Anterior cingulate cortex (tissue), 58 donors: ENCODE measurements around the gene SUFU.
"Not testable (repeated sequence)": the region's sequence is repeated elsewhere in the genome, so short reads cannot be mapped to it uniquely, and the experiment has no call there.

Source experiments
- DNase-seq, 58 donors: peaks; one replicate each; lab custom pipeline; 2025; lab: John Stamatoyannopoulos, UW

The SUFU gene

DNA sequence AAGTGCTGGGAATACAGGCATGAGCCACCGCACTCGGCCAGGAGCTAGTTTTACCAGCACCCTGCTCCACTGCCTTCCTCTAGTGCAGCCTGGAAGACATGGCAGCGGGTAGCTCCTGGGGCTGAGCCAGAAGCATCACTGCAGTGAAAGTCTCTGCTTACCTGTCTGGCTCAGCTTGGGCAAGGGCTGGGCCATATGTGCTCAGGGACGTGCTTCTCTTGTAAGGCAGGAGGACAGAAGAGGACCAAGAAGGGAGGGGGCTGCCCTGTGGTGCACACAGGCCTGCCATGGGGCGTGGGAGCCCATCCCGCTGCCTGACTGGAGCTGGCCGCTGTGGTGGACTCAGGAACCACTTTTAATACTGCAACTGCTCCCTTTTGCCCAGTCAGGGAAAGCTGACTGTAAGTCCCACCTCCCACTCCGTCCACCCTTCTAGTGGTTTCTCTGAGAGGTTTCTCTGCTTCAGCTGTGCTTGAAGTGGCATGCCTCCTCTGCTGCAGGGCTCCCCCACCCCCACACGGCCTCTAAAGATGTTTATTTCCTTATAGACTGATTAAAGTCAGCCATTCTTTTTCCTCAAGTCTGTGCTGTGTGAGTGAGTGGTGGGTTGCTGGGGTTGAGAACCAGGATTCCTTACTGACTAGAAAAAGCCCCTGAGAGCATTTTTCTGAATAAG, 27.2 kb upstream of the SUFU start:
- no peak for DNase-seq

DNA sequence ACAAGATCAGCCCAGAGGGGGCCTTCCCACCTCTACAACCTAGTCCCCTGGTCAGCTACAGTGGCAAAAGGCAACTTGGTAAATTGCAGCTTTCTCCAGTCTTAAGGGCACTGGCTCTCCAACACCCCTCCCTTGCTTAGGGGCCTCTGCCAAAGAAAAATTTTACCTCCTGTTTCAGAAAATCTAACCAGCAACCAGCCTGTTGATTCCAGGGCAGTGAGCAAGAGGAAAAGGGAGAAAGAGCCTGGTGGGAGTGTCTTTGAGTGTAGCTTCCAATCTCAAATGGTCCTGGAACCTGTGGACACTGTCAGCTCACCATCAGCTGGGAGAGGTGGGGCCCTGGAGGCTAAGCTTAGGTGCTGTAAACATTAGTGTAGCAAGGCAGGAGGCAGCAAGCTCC, 24.1 kb upstream of the SUFU start:
- no peak for DNase-seq

DNA sequence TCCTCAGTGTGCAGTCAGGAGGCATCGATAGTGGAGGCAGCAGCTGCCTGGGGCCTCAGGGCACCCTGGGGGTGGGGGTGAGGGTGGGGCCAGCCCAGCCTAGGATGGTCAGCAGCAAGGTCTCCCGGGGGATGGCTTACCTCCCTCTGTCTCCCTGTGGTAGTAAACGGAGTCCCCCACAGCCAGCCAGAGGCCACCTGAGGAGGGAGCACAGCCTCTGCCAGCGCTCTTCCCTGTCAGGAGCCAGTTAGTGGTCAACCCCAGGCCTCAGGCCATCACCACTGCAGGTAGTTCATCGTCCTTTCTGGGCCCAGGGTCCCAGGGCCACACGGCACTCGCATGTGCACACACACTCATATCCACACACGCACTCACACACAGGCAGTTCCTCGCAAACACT, 23.4 kb upstream of the SUFU start:
- DNase-seq: no peak

DNA sequence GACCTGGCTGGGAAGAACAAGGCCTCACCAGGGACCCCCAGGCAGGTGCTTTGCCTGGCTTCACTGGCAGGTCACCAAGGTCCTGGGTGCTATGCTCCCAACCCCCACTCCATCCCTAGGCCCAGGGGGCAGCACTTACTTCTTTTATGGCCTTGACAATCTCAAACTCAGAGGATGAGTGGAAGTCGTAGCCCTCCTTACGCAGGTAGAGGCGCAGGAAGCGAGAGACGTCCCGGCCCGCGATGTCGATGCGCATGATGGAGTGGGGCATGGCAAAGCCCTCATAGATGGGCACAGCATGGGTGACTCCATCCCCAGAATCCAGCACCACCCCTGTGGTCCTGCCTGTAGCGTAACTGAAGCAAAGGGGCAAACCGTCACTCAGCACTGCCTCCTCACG, 19.8 kb upstream of the SUFU start:
- DNase-seq: no peak

DNA sequence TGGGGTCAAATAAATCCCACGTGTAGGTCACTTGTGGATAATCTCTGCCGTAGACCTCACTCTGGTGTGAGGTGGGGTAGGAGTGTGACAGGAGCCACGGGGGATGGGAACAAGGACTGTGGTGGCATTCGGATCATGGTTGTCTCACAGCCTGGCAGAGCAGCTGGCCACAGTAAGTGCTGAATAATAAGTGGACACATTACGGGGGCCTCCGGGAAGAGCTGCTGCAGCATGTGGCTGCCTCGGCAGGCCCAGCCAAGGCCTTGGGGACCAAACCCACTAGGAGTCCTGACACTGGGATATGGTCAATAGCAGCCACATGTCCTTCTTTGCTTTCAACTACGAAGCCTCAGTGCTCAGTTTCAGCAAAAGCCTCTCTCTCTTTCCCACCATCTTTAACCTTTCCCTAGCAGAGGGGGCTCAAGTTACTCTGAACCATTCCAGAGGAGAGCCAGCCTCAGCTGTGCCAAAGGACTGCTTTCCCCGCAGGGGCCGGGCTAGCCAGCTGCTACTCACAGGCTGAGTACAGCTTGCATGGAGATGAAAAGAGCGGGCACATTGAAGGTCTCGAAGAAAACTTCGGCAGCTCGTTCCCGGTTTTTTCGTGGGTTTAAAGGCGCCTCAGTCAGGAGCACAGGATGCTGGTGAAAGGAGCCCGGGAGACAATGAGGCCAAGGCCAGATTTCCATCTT, 18.5 kb upstream of the SUFU start:
- peak in 1 of 58 donors; percentile 40 for DNase-seq

DNA sequence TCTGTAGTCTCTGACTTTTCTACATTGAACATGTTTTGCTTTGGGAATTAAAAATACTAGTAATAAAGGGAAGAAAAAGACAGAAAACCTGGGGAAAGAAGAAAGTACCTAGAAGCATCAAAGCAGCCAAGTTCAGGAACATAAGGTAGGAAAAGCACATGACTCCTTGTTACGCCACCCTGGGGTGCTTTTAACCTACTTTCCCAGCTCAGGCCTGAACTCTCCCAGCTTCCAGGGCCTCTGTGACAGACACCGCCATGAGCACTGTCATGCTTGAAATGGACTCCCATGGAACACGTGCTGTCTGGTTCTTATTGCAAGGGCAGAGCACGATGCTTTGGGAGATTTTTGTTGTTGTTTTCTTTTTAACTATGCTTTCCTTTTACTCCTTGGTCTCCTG, 12.6 kb upstream of the SUFU start:
- no peak for DNase-seq

DNA sequence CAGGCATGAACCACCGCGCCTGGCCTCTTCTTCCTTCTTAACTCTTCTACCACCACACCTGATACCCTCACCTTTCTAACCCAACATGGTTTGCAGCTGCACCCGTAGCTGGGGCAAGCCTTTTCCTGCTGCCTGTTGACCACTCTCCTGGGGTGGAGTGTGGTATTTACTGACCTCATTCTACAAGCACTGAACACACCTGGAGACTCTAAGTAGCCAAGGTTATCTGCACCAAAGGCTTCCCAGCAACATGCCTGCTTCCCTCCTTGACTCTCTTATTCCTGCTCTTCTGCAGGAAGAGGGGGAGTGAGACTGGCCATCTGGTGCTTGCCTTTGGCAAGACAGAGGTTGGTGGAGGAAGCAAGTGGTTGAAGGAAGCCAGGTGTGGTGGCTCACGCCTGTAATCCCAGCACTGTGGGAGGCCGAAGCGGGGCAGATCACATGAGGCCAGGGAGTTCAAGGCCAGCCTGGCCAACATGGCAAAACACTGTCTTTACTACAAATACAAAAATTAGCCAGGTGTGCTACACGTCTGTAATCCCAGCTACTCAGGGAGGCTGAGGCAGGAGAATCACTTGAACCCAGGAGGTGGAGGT, 11.3 kb upstream of the SUFU start:
- DNase-seq: no peak

DNA sequence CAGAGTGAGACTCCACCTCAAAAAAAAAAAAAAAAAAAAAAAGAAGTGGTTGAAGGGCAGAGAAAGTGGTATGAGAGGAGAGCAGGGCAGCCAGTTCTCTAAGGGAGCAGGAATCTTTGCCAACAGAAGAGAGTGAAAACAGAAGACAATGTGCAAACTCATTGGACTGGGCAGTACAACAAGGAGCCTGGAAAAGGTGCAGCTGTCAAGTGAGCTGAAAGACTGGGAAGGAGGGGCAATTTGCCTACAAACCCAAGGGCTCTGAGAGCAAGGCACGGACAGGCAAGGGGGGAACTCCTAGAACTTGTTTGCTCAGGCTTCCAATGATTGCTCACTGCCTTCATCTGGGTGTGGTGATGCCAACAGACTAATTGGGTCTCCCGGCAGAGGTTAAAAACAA, 10.8 kb upstream of the SUFU start:
- DNase-seq: peak in 26 of 58 donors; percentile 2 to 75 (median 33)

DNA sequence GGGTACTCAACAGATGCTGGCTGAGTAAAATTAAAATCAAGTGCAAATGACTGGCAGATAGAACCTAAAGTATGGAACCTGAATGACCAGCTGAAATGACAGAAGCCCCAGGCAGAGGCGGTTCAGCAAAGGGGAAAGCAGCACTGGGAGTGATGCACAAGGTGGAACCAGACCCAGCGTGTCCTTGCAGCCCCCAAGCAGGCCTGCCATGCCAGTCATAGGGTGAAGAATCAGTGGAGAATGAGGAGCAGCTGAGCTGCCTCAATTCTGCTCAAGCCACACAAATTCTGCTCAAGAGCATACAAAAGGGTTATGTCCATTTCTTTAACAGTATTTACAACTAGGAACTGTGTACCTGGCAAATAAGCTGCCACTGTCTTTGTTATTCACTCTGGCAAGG, 10.0 kb upstream of the SUFU start:
- no peak for DNase-seq

DNA sequence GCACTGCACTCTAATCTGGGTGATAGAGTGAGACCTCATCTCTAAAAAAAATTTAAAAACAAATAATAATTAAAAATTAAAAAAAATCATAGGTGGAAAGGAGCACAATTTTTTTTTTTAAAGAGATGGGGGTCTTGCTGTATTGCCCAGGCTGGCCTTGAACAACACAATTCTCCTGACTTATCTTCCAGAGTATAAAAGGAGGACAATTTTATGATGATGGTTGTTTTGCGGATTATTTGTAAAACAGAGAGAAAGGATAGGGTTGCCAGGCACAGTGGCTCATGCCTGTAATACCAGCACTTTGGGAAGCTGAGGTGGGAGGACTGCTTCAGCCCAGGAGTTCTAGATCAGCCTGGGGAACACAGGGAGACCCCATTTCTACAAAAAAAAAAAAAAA, 6.2 kb upstream of the SUFU start:
- no peak for DNase-seq

DNA sequence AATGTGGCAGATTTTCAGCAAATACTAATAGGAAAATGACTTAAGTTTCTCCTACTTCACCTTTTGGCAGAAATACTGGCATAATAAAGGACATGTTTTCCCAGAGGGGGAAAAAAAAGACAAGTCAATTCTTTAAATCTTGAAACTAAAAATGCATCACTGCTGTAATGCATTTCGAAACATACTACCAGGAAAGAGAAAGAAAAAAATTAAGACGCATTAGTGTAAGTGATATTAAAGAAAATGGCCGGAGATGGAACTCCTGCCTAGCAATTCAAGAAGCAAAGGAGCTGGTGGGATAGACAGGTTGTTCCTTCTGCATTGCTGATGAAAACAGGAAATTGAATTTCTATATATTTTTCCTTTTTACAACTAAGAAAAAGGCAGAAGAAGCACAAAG, 4.4 kb upstream of the SUFU start:
- DNase-seq: no peak

DNA sequence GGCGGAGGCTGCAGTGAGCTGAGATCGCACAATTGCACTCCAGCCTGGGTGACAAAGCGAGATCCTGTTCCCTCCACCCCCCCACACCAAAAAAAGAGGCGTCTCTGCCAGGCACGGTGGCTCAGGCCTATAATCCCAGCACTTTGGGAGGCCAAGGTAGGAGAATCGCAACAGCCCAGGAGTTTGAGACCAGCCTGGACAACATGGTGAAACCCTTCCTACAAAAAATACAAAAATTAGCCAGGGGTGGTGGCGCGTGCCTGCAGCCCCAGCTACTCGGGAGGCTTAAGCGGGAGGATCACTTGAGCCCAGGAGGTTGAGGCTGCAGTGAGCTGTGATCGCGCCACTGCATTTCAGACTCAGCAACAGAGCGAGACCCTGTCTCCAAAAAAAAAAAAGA, 3.1 kb upstream of the SUFU start:
- DNase-seq: not testable (repeated sequence)

DNA sequence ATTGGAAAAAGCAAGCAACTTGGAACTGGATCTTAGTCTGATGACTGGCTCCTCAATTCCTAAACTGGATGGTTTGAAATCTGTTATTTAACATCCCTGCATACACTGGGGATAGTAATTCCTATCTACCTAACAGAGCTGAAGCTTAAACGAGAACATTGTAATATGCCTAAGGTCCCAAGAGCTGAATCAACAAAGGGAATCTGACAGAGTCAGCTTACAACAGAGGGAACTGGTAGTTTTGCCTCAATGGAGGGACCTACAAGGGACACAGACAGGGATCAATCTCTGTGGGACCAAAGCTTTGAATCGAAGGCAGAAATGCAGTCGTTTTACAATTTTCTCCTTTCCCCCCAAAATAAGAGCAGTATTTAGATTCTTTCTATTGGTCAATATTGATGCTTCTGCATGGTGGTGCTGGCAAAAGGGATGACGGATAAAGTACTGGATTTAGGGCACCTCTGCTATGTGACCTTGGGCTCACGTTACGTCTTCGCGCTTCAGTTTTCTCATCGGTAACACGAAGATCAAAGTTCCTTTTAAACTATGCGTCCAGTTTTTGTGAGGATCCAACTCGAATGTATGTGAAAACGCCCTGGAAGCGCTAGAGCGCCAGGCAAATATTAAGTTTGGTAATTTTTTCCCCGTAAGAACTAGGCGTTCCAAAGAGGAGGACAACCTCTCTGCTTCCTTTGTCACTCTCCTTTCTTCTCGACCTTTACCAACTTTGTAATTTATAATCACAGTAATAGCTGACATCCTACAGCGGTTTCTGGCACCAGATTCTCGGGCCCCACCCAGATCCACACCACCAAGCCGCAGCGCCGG, 2.4 kb upstream of the SUFU start:
- no peak for DNase-seq

DNA sequence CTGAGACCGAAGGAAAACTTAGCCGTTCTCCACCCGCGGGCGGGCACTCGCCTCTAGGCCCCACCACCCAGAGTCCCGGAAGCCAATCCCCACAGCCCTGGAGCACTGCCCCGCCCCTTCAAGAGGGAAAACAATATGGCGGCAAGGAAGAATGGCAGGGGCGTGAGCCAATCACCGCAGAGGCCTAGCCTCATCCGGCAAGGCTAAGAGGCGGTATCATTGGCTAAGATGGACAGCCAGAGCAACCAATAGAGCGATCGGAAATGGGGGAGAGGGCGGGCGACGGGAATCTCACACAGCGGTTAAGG, 1.8 kb upstream of the SUFU start:
- DNase-seq: peak; percentile 82 to 100 (median 98)

DNA sequence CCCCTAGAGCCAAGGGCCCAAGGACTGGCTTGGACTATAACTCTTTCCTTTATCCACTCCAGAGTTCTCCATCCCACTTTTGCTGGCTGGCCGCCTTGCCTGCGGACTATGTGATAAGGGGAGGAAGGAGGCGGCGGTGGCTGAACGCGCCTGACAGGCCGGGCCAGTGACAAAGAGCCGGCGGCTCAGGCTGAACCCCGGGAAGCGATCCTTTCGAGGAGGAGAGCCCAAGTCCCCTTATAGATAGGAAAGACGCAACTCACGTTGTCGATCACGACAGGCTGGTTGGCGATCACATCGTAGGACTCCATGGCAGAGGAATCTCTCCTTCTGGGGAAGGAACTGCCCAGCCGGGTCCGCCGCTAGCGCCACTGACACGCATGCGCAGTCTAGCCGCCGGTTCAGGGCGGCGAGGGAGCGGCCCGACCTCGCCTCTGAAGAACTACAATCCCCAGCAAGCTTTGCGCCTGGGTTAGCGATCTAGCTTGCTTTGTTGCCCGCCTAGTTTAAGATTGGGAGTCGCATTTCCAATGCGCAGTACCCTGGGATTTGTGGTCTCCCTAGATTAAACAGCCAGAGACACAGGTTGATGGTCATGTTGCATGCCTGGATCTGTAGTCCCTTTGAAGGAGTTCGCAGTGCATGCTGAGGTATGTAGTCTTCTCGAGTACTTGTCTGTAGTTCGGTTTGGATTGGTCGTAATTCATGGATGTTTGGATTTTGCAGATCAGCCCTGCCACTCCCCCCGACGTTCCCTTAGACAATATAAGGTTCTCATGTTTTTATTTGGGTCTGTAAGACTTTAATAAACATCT, 1.2 kb upstream of the SUFU start, which contains the start of gene ACTR1A:
Gene ACTR1A (minus strand): TSS at position 376 of the 815 bp plus-strand sequence. CDS start 65 bp downstream, at position 311.
- DNase-seq: peak; percentile 74 to 99 (median 96)

DNA sequence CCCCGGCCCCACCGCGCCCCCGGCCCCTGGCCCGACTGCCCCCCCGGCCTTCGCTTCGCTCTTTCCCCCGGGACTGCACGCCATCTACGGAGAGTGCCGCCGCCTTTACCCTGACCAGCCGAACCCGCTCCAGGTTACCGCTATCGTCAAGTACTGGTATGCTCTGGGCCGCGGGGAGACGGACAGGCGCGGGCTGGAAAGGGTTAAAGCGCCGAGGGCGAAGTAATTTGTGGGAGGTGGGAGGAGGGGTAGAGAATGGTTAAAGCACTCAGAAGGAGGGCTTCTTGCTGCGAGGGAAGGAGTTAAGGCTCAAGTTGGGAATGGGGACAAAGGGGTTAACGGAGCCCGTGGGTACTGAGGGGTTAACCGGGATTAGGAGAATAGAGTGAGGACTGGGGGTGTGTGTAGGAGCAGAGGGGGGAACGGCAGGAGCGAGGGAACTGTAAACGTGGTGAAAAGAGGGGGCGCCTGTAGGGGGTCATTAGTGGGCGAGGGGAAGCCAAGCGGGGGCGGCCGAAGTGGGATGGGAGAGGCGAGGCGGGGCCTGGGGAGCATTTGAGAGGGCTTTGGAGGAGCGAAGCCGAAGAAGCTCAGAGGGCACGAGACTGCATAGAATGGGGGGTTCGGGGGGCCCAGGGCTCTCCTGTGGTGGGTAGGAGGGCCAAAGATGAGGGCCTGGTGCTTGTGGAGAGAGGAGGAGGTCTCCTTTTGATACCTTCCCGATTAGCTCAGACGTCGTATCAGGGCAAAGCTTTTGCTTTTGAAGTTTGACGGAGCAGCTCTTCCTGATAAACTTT, 605 bp downstream of the SUFU start:
- peak in 14 of 58 donors; percentile 9 to 48 (median 22) for DNase-seq

DNA sequence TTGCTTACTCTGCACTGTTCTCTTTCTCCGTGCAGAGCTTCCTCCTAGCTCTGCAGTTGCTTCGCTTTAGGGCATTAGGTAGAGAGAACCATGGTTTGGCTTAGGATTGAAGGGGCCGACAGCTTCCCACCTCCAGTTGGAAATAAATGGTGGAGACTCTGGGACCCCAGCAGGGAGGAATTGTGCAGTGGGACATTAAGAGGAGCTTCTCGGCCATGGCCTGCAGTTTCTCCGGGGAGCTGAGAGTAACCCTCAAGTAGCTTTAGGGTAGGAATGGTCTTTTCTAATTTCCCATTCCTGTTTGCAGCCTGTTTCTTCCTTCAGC, 1.2 kb downstream of the SUFU start:
- DNase-seq: peak in 1 of 58 donors; percentile 22

DNA sequence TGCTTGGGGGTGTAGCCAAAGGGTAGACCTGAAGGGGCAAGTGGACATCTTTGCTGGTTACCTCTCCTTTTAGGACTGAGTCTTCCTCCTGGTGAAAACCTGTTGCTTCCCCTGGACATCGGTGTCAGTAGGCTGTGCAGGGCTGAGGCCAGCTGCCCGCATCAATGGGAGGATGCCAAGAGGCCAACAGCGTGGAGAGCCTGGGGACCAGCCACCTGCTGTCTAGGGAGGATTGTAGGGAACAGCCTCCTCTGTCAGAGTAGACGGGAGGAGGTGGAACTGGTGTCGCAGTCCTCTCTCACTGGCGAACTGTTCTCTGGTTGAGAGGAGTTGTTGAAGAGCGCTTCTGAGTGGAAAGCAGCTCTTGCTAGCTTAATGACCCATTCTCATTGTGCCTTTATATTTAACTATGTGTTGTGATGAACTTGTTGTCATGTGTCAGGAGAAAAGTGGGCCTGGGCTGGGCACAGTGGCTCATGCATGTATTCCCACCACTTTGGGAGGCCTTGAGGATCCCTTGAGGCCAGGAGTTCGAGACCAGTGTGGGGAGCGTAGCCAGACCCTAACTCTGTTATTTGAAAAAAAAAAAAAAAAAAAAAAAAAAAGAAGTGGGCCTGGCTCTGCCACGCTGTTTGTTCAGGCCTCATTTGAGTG, 1.8 kb downstream of the SUFU start:
- peak in 4 of 58 donors; percentile 4 to 18 (median 7) for DNase-seq

DNA sequence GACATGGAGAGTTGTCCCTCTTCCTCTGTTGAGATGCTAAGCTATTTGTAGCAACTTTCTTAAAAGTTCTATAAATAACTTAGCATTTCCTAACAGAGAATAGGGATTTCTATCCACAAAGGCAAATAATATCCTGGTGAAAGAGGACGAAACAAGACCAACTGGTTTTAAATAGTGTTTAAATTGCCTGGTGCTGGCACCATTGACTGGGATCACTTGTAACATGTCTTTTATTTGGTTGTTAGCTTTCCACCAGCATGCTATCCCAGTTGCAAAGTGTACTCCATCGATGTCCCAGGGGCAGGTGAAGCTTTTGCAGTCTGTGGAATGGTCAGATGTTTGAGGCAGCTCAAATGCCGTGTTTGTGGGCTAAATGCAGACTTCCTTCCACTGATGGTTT, 3.7 kb downstream of the SUFU start:
- DNase-seq: no peak
